Liver (tissue), 9 donors: ENCODE results near the gene CXCR3. TPM values are rescaled to one million over a fixed set of nuclear protein-coding genes. Genes with fewer than 3 reads are reported as not detected.

Experiments used
- DNase-seq: peaks from one replicate; pipeline ENCODE4 v3.0.0-alpha.2; 2017; ENCODE audit warnings: low spot score
- H3K27ac ChIP-seq, 2 donors: one replicate each; pipeline ENCODE4 v1.7.0; 2013; ENCODE audit warnings: inconsistent platforms in 2 of 2, low read length in 2 of 2, control low read depth in 1 of 2, low read depth in 1 of 2, mild to moderate bottlenecking in 1 of 2
- H3K27me3 ChIP-seq, 4 donors: one replicate each; pipeline versions ENCODE4 v1.6.1 to v1.7.0; 2013; ENCODE audit warnings: low read length in 3 of 4, inconsistent platforms in 1 of 4, mild to moderate bottlenecking in 1 of 4, moderate library complexity in 1 of 4; ENCODE audit not compliant: control insufficient read depth in 4 of 4, insufficient read depth in 4 of 4
- H3K36me3 ChIP-seq, 4 donors: one replicate each; pipeline versions ENCODE4 v1.6.1 to v1.7.0; 2013; ENCODE audit warnings: low read length in 3 of 4, mild to moderate bottlenecking in 3 of 4, low read depth in 1 of 4, moderate library complexity in 1 of 4; ENCODE audit not compliant: control insufficient read depth in 4 of 4, insufficient read depth in 3 of 4
- H3K4me1 ChIP-seq, 4 donors: one replicate each; pipeline versions ENCODE4 v1.6.1 to v1.7.0; 2013; ENCODE audit warnings: low read length in 3 of 4, mild to moderate bottlenecking in 3 of 4, moderate library complexity in 1 of 4; ENCODE audit not compliant: control insufficient read depth in 4 of 4, insufficient read depth in 4 of 4
- H3K4me3 ChIP-seq, 3 donors: one replicate each; pipeline versions ENCODE4 v1.6.1 to v1.7.0; 2013; ENCODE audit warnings: low read length in 3 of 3, control low read depth in 1 of 3, low read depth in 1 of 3, mild to moderate bottlenecking in 1 of 3
- H3K9ac ChIP-seq, 2 donors: one replicate each; pipeline ENCODE4 v1.7.0; 2013; ENCODE audit warnings: low read length in 2 of 2, mild to moderate bottlenecking in 2 of 2, moderate library complexity in 2 of 2, control low read depth in 1 of 2, low read depth in 1 of 2
- H3K9me3 ChIP-seq, 4 donors: one replicate each; pipeline versions ENCODE4 v1.6.1 to v1.7.0; 2013; ENCODE audit warnings: low read length in 3 of 4; ENCODE audit not compliant: control insufficient read depth in 4 of 4
- ATF3 ChIP-seq: IDR thresholded peaks from 2 replicates; pipeline ENCODE4 v1.6.1; 2016; ENCODE audit warnings: antibody characterized with exemption
- EGR1 ChIP-seq, 2 donors: IDR thresholded peaks; 2 replicates each; pipeline ENCODE4 v1.6.1; 2016 to 2018; ENCODE audit warnings: antibody characterized with exemption in 2 of 2, low read depth in 2 of 2
- GABPA ChIP-seq, 2 donors: IDR thresholded peaks in 1 of 2; conservative IDR thresholded peaks in 1 of 2; 2 replicates each; pipeline ENCODE4 v1.6.1; 2016; ENCODE audit warnings: antibody characterized with exemption in 2 of 2, mild to moderate bottlenecking in 1 of 2, moderate library complexity in 1 of 2
- HNF4A ChIP-seq, 2 donors: conservative IDR thresholded peaks; 2 replicates each; pipeline ENCODE4 v1.6.1; 2016; ENCODE audit warnings: antibody characterized with exemption in 2 of 2, mild to moderate bottlenecking in 2 of 2
- HNF4G ChIP-seq: IDR thresholded peaks from 2 replicates; pipeline ENCODE4 v1.6.1; 2016; ENCODE audit warnings: antibody characterized with exemption
- MAX ChIP-seq: IDR thresholded peaks from 2 replicates; pipeline ENCODE4 v1.6.1; 2016; ENCODE audit warnings: antibody characterized with exemption
- RAD21 ChIP-seq, 2 donors: IDR thresholded peaks; 2 replicates each; pipeline ENCODE4 v1.6.1; 2016; ENCODE audit warnings: antibody characterized with exemption in 2 of 2, mild to moderate bottlenecking in 2 of 2
- REST ChIP-seq: IDR thresholded peaks from 2 replicates; pipeline ENCODE4 v1.6.1; 2016; ENCODE audit warnings: antibody characterized with exemption, mild to moderate bottlenecking
- RXRA ChIP-seq, 2 donors: IDR thresholded peaks; 2 replicates each; pipeline ENCODE4 v1.6.1; 2017 to 2018; ENCODE audit warnings: antibody characterized with exemption in 2 of 2, mild to moderate bottlenecking in 1 of 2
- SP1 ChIP-seq: IDR thresholded peaks from 2 replicates; pipeline ENCODE4 v1.6.1; 2018; ENCODE audit warnings: antibody characterized with exemption, mild to moderate bottlenecking
- TAF1 ChIP-seq: conservative IDR thresholded peaks from 2 replicates; pipeline ENCODE4 v1.6.1; 2016; ENCODE audit warnings: antibody characterized with exemption, mild to moderate bottlenecking
- ZBTB33 ChIP-seq: IDR thresholded peaks from 2 replicates; pipeline ENCODE4 v1.6.1; 2016; ENCODE audit warnings: antibody characterized with exemption
- WGBS: extraction: QIAGEN DNeasy Blood & Tissue Kit; methylation state at CpG from one replicate; pipeline ENCODE4 v1.1.7; 2013; 5-methylcytosine and 5-hydroxymethylcytosine counted together
- polyA plus RNA-seq, 2 donors: library from polyadenylated mRNA; stranded (reverse) in 1 of 2; unstranded in 1 of 2; fragments of 200-250 nt in 1 of 2; fragments of >200 nt in 1 of 2; fragmentation: Nextera tagmentation in 1 of 2; extraction: Ambion mirVana in 1 of 2; gene quantifications; one replicate each; pipeline versions ENCODE4 v1.2.1 to v1.2.3, GENCODE V29; 2013 to 2015
- total RNA-seq, 2 donors: library from RNA; depleted of rRNA; stranded (reverse); fragments of >200 nt; gene quantifications; one replicate each; pipeline ENCODE4 v1.2.3, GENCODE V29; 2014
- donor health status: healthy.
- donor health status: healthy.
- donor health status: healthy.
- donor health status: healthy.
- donor health status: healthy.

The CXCR3 gene
- total and polyA plus RNA-seq, 4 donors: 0.25 to 0.27 (median 0.25) TPM; not detected in 1

- no peak for DNase-seq
- TF ChIP-seq RAD21 (IDR thresholded peaks at IDR 0.05) (no peak), HNF4A (conservative IDR thresholded peaks at IDR 0.05) (peak in 1 of 2 donors; percentile 14)
- Histone ChIP-seq H3K9me3 (no peaks in the 10 kb centered on the region), H3K27me3 (no peaks in the 10 kb centered on the region), H3K9ac (no peak overlapping the region), H3K4me1 (peaks cover 0 to 7% (median 4%) of the 10 kb centered on the region in 4 donors), H3K27ac (no peak overlapping the region), H3K36me3 (no peaks in the 10 kb centered on the region), H3K4me3 (no peak overlapping the region)
- WGBS: 77% methylated on average over 10 of the region's 10 CpGs
Measured at GRCh38 chrX:71632923-71633657, 14.8 kb upstream of the CXCR3 start.

GRCh38 chrX:71629467-71629866 is 11.2 kb upstream of the CXCR3 start:
- no peak for DNase-seq
- peaks cover 0 to 7% (median 2%) of the 10 kb centered on the region in 4 donors for H3K4me1 ChIP-seq
- H3K36me3 ChIP-seq: no peaks in the 10 kb centered on the region
- H3K27me3 ChIP-seq: no peaks in the 10 kb centered on the region
- H3K9me3 ChIP-seq: no peaks in the 10 kb centered on the region
- no peak overlapping the region for H3K4me3 ChIP-seq
- H3K27ac ChIP-seq: no peak overlapping the region
- no peak overlapping the region for H3K9ac ChIP-seq
- TF ChIP-seq RXRA (IDR thresholded peaks at IDR 0.05) (no peak), ZBTB33 (no peak), HNF4G (no peak), REST (no peak), ATF3 (no peak), EGR1 (IDR thresholded peaks at IDR 0.05; ENCODE audit: low read depth in 2 of 2) (no peak), HNF4A (conservative IDR thresholded peaks at IDR 0.05) (no peak), RAD21 (IDR thresholded peaks at IDR 0.05) (no peak), TAF1 (no peak), GABPA (IDR thresholded peaks at IDR 0.05 in 1 of 2, conservative IDR thresholded peaks at IDR 0.05 in 1 of 2) (no peak), SP1 (no peak), MAX (no peak)
- WGBS: 88% methylated on average over 2 of the region's 2 CpGs
